ENCODE results near the gene PROSER2.

PROSER2 gene

GRCh38 chr10:11810973-11811372 is 12.2 kb upstream of the PROSER2 start:
- TF ChIP-seq FOXM1 (IDR thresholded peaks at IDR 0.05; ENCODE audit: borderline replicate concordance, low read depth): no peak
- no peak for TF ChIP-seq CREB1 (IDR thresholded peaks at IDR 0.05; ENCODE audit: low read depth)
- TF ChIP-seq EGR1 (IDR thresholded peaks at IDR 0.05): no peak
- TF ChIP-seq TEAD4 (IDR thresholded peaks at IDR 0.05): no peak
- TF ChIP-seq TAF1 (IDR thresholded peaks at IDR 0.05; ENCODE audit: low read depth): no peak
- TF ChIP-seq YY1 (IDR thresholded peaks at IDR 0.05; ENCODE audit: low read depth): no peak
- TF ChIP-seq, protein P1, sequence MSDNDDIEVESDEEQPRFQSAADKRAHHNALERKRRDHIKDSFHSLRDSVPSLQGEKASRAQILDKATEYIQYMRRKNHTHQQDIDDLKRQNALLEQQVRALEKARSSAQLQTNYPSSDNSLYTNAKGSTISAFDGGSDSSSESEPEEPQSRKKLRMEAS (IDR thresholded peaks at IDR 0.05): no peak
- TF ChIP-seq USF1 (IDR thresholded peaks at IDR 0.05): no peak
- no peak for TF ChIP-seq EP300 (IDR thresholded peaks at IDR 0.05; ENCODE audit: borderline replicate concordance)
- TF ChIP-seq ZBTB7A (IDR thresholded peaks at IDR 0.05; ENCODE audit: low read depth): no peak
- no peak for TF ChIP-seq CEBPB (IDR thresholded peaks at IDR 0.05)
- TF ChIP-seq NFIC (IDR thresholded peaks at IDR 0.05): no peak
- TF ChIP-seq TCF12 (IDR thresholded peaks at IDR 0.05; ENCODE audit: low read depth): no peak
- TF ChIP-seq RAD21 (IDR thresholded peaks at IDR 0.05; ENCODE audit: low read depth): no peak

DNA sequence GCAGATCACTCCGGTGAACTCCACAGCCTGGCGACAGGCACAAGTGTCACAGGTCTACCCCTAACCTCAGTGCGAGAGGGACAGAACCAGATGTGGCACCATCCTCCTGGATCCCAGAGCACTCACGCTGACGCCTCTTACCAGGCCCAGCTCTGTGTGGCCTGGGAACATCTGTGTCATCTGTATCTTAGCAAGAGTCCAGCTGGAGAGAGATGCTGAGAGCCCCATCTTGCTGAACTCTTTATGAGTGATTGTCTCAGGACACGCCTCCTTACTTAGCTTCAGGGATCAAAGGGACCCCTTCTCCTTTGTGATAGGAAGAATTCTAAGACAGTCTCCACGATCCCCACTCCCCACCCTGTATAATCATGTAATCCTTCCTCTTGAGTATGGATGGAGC is 10.0 kb upstream of the PROSER2 start:
- no peak for TF ChIP-seq EP300 (IDR thresholded peaks at IDR 0.05; ENCODE audit: borderline replicate concordance)
- TF ChIP-seq USF1 (IDR thresholded peaks at IDR 0.05): no peak
- TF ChIP-seq, protein P1 (IDR thresholded peaks at IDR 0.05): no peak
- no peak for TF ChIP-seq YY1 (IDR thresholded peaks at IDR 0.05; ENCODE audit: low read depth)
- TF ChIP-seq CREB1 (IDR thresholded peaks at IDR 0.05; ENCODE audit: low read depth): no peak
- no peak for TF ChIP-seq TEAD4 (IDR thresholded peaks at IDR 0.05)
- TF ChIP-seq TCF12 (IDR thresholded peaks at IDR 0.05; ENCODE audit: low read depth): no peak
- no peak for TF ChIP-seq REST (IDR thresholded peaks at IDR 0.05; ENCODE audit: low read depth)
- TF ChIP-seq NFIC (IDR thresholded peaks at IDR 0.05): no peak
- TF ChIP-seq CEBPB (IDR thresholded peaks at IDR 0.05): no peak
- no peak for TF ChIP-seq TAF1 (IDR thresholded peaks at IDR 0.05; ENCODE audit: low read depth)
- no peak for TF ChIP-seq RAD21 (IDR thresholded peaks at IDR 0.05; ENCODE audit: low read depth)
- TF ChIP-seq FOXM1 (IDR thresholded peaks at IDR 0.05; ENCODE audit: borderline replicate concordance, low read depth): no peak
- TF ChIP-seq EGR1 (IDR thresholded peaks at IDR 0.05): no peak
- TF ChIP-seq ZBTB7A (IDR thresholded peaks at IDR 0.05; ENCODE audit: low read depth): no peak

GRCh38 chr10:11813855-11814567 is 9.1 kb upstream of the PROSER2 start:
- TF ChIP-seq CREB1 (IDR thresholded peaks at IDR 0.05; ENCODE audit: low read depth) (no peak), EP300 (IDR thresholded peaks at IDR 0.05; ENCODE audit: borderline replicate concordance) (no peak)

- TF ChIP-seq TCF12 (IDR thresholded peaks at IDR 0.05; ENCODE audit: low read depth): no peak
- no peak for TF ChIP-seq YY1 (IDR thresholded peaks at IDR 0.05; ENCODE audit: low read depth)
- peak; percentile 38; the same call in 1 of the 2 replicates for TF ChIP-seq CEBPB (IDR thresholded peaks at IDR 0.05)
- TF ChIP-seq ZBTB7A (IDR thresholded peaks at IDR 0.05; ENCODE audit: low read depth): no peak
- TF ChIP-seq, protein P1 (IDR thresholded peaks at IDR 0.05): no peak
These were observed 4.1 kb upstream of the PROSER2 start for GRCh38 chr10:11819027-11819426.

DNA sequence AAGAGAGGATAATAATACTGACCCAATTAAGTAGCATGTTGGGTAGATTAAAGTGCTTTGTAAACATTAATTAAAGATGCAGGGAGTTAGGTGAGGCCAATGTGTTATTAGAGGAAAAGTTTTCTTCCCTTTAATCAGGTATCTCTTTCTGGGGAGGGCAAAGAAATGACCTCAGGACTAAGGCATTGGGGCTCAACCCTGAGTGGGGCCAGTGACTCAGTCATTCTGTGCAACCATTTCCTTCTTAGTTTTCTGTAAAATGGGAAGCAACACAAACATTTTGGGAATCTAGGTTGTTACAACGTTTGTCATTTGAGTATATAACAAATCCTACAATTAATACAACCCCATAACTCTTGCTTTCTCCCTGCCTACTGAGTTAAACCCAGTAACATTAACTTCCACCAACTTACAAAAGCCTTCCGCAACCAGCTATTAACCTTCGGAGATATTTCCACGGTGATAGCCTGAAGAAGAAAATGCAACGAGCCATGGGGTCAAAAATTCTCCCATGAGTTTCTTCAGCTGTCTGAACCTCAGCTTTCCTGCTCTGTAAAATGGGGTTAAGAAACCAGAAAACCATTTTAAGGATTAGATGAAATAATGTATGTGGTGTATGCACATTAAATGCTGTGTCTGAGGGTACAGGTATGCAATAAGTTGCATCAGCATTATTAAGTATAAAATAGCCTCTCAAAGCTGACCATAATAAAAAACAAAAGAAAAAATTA is 965 bp upstream of the PROSER2 start:
- no peak for TF ChIP-seq TCF12 (IDR thresholded peaks at IDR 0.05; ENCODE audit: low read depth)
- TF ChIP-seq YY1 (IDR thresholded peaks at IDR 0.05; ENCODE audit: low read depth): no peak
- TF ChIP-seq, protein P1 (IDR thresholded peaks at IDR 0.05): no peak
- TF ChIP-seq USF1 (IDR thresholded peaks at IDR 0.05): no peak
- TF ChIP-seq REST (IDR thresholded peaks at IDR 0.05; ENCODE audit: low read depth): no peak
- no peak for TF ChIP-seq TEAD4 (IDR thresholded peaks at IDR 0.05)
- no peak for TF ChIP-seq RAD21 (IDR thresholded peaks at IDR 0.05; ENCODE audit: low read depth)
- TF ChIP-seq EP300 (IDR thresholded peaks at IDR 0.05; ENCODE audit: borderline replicate concordance): no peak
- no peak for TF ChIP-seq FOXM1 (IDR thresholded peaks at IDR 0.05; ENCODE audit: borderline replicate concordance, low read depth)
- TF ChIP-seq ZBTB7A (IDR thresholded peaks at IDR 0.05; ENCODE audit: low read depth): no peak
- no peak for TF ChIP-seq CEBPB (IDR thresholded peaks at IDR 0.05)
- TF ChIP-seq TAF1 (IDR thresholded peaks at IDR 0.05; ENCODE audit: low read depth): no peak
